HEK293 (cell line): ENCODE measurements around the gene NTN3.

Experiments
- CTCF ChIA-PET: fragments of 350-600 bp; formaldehyde crosslinking; extraction: SDS; loops from one replicate; lab custom pipeline; 2021; ENCODE audit warnings: antibody characterized with exemption; lab: Yijun Ruan, JAX
- POLR2A ChIA-PET: fragments of 300-600 bp; formaldehyde crosslinking; extraction: SDS; loops from one replicate; lab custom pipeline; 2020; ENCODE audit warnings: antibody characterized with exemption, inconsistent platforms; lab: Yijun Ruan, JAX
- H3K27ac ChIP-seq: fragments of 200-500 bp; sonication (Bioruptor generic); 2 replicates; pipeline ENCODE4 v1.5.1; 2014; ENCODE audit warnings: low read depth, low read length, control low read depth, inconsistent platforms; ENCODE audit errors: extremely low read depth
- H3K36me3 ChIP-seq, 2 experiments: fragments of 200-500 bp in 1 of 2; sonication (Bioruptor generic) in 1 of 2; 1 replicate in 1 of 2; 2 replicates in 1 of 2; pipeline ENCODE4 v1.5.1; 2014 to 2017; ENCODE audit warnings: inconsistent platforms in 2 of 2, low read length in 2 of 2; ENCODE audit not compliant: control insufficient read depth in 2 of 2, insufficient read depth in 1 of 2
- H3K4me1 ChIP-seq: fragments of 200-500 bp; sonication (Bioruptor generic); 2 replicates; pipeline ENCODE4 v1.5.1; 2014; ENCODE audit warnings: mild to moderate bottlenecking, low read length, inconsistent platforms; ENCODE audit not compliant: control insufficient read depth, insufficient read depth
- H3K4me3 ChIP-seq: 2 replicates; pipeline ENCODE4 v1.5.1; 2011; ENCODE audit warnings: low read depth, mild to moderate bottlenecking, control low read depth, low read length, moderate library complexity
- H3K9me3 ChIP-seq: fragments of 200-500 bp; sonication (Bioruptor generic); 2 replicates; pipeline ENCODE4 v1.5.1; 2014; ENCODE audit warnings: low read depth, low read length, inconsistent platforms; ENCODE audit not compliant: control insufficient read depth, insufficient read depth
- KLF16 ChIP-seq: fragments of 450-650 bp; formaldehyde crosslinking; IDR thresholded peaks from 2 replicates; pipeline ENCODE4 v1.5.1; 2017; ENCODE audit warnings: missing biosample characterization, missing genetic modification characterization
- KLF8 ChIP-seq: fragments of 450-650 bp; formaldehyde crosslinking; IDR thresholded peaks from 2 replicates; pipeline ENCODE4 v1.5.1; 2016; ENCODE audit warnings: missing biosample characterization, missing genetic modification characterization
- KLF9 ChIP-seq: fragments of 450-650 bp; formaldehyde crosslinking; IDR thresholded peaks from 2 replicates; pipeline ENCODE4 v1.5.1; 2016; ENCODE audit warnings: missing biosample characterization, missing genetic modification characterization, low read depth
- MYNN ChIP-seq: fragments of 450-650 bp; formaldehyde crosslinking; IDR thresholded peaks from 2 replicates; pipeline ENCODE4 v1.5.1; 2016; ENCODE audit warnings: missing biosample characterization, missing genetic modification characterization, borderline replicate concordance
- PATZ1 ChIP-seq: fragments of 450-650 bp; formaldehyde crosslinking; IDR thresholded peaks from 2 replicates; pipeline ENCODE4 v1.5.1; 2016; ENCODE audit warnings: missing biosample characterization, missing genetic modification characterization
- SCRT2 ChIP-seq: fragments of 450-650 bp; formaldehyde crosslinking; IDR thresholded peaks from 2 replicates; pipeline ENCODE4 v1.5.1; 2016; ENCODE audit warnings: missing biosample characterization, missing genetic modification characterization
- ZBTB10 ChIP-seq: fragments of 450-650 bp; formaldehyde crosslinking; IDR thresholded peaks from 2 replicates; pipeline ENCODE4 v1.5.1; 2016; ENCODE audit warnings: missing biosample characterization, missing genetic modification characterization
- ZEB2 ChIP-seq: fragments of 450-650 bp; formaldehyde crosslinking; IDR thresholded peaks from 2 replicates; pipeline ENCODE4 v1.5.1; 2016; ENCODE audit warnings: missing biosample characterization, missing genetic modification characterization
- ZFP69B ChIP-seq: fragments of 450-650 bp; formaldehyde crosslinking; IDR thresholded peaks from 2 replicates; pipeline ENCODE4 v1.5.1; 2016; ENCODE audit warnings: missing biosample characterization, missing genetic modification characterization
- ZNF10 ChIP-seq: fragments of 450-650 bp; formaldehyde crosslinking; IDR thresholded peaks from 2 replicates; pipeline ENCODE4 v1.5.1; 2017; ENCODE audit warnings: missing biosample characterization, missing genetic modification characterization
- ZNF202 ChIP-seq: fragments of 450-650 bp; formaldehyde crosslinking; IDR thresholded peaks from 2 replicates; pipeline ENCODE4 v1.5.1; 2016; ENCODE audit warnings: missing biosample characterization, missing genetic modification characterization, borderline replicate concordance
- ZNF521 ChIP-seq: fragments of 450-650 bp; formaldehyde crosslinking; IDR thresholded peaks from 2 replicates; pipeline ENCODE4 v1.5.1; 2017; ENCODE audit warnings: missing biosample characterization, mild to moderate bottlenecking, missing genetic modification characterization
- ZNF585B ChIP-seq: fragments of 450-650 bp; formaldehyde crosslinking; IDR thresholded peaks from 2 replicates; pipeline ENCODE4 v1.5.1; 2016; ENCODE audit warnings: missing biosample characterization, missing genetic modification characterization
- ZNF600 ChIP-seq: fragments of 450-650 bp; formaldehyde crosslinking; IDR thresholded peaks from 2 replicates; pipeline ENCODE4 v1.5.1; 2016; ENCODE audit warnings: missing biosample characterization, missing genetic modification characterization
- ZNF692 ChIP-seq: fragments of 450-650 bp; formaldehyde crosslinking; IDR thresholded peaks from 2 replicates; pipeline ENCODE4 v1.5.1; 2016; ENCODE audit warnings: missing biosample characterization, missing genetic modification characterization
- ZNF707 ChIP-seq: fragments of 450-650 bp; formaldehyde crosslinking; IDR thresholded peaks from 2 replicates; pipeline ENCODE4 v1.5.1; 2016; ENCODE audit warnings: missing biosample characterization, missing genetic modification characterization
- ZNF785 ChIP-seq: fragments of 450-650 bp; formaldehyde crosslinking; IDR thresholded peaks from 2 replicates; pipeline ENCODE4 v1.5.1; 2016; ENCODE audit warnings: missing biosample characterization, missing genetic modification characterization
- ZSCAN30 ChIP-seq: fragments of 450-650 bp; IDR thresholded peaks from 2 replicates; pipeline ENCODE4 v1.5.1; 2018; ENCODE audit warnings: missing biosample characterization, mild to moderate bottlenecking, missing genetic modification characterization, moderate library complexity
- TF ChIP-seq, protein P1 (sequence below): fragments of 450-650 bp; formaldehyde crosslinking; IDR thresholded peaks from 2 replicates; pipeline ENCODE4; 2016; ENCODE audit warnings: missing biosample characterization, missing genetic modification characterization
- TF ChIP-seq, protein P2 (sequence below): fragments of 450-650 bp; formaldehyde crosslinking; IDR thresholded peaks from 2 replicates; pipeline ENCODE4 v1.5.1; 2016; ENCODE audit warnings: missing biosample characterization, missing genetic modification characterization

Gene NTN3

GRCh38 chr16:2473999-2474876, 3.1 kb downstream of the NTN3 start (continued):
- peak; percentile 23; the same call in 1 of the 2 replicates for TF ChIP-seq KLF8 (tag by site-specific recombination)
- 0 out of 2 replicates have a peak, but pooled peaks have one; percentile 18 for TF ChIP-seq ZBTB10 (tag by site-specific recombination)
- TF ChIP-seq ZNF585B (tag by site-specific recombination), result 0 out of 2 replicates have a peak, but pooled peaks have one; percentile 8
- TF ChIP-seq KLF16, result peak; percentile 22; the same call in 1 of the 2 replicates
- 0 out of 2 replicates have a peak, but pooled peaks have one; percentile 8 for TF ChIP-seq MYNN
- TF ChIP-seq ZNF521, result no peak
- TF ChIP-seq, protein P1, sequence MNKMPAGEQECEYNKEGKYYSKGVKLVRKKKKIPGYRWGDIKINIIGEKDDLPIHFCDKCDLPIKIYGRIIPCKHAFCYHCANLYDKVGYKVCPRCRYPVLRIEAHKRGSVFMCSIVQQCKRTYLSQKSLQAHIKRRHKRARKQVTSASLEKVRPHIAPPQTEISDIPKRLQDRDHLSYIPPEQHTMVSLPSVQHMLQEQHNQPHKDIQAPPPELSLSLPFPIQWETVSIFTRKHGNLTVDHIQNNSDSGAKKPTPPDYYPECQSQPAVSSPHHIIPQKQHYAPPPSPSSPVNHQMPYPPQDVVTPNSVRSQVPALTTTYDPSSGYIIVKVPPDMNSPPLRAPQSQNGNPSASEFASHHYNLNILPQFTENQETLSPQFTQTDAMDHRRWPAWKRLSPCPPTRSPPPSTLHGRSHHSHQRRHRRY (tag by site-specific recombination), result no peak
- no peak for TF ChIP-seq ZNF202 (tag by site-specific recombination)
- no peak for TF ChIP-seq ZFP69B
- TF ChIP-seq, all 188 proteins: peak for 37

GRCh38 chr16:2474877-2475412, 3.8 kb downstream of the NTN3 start, which contains the start of gene TBC1D24:
Gene TBC1D24, plus strand, starts transcription at chr16:2475127. Its CDS starts 21,022 bp downstream, at chr16:2496149.
- H3K27ac ChIP-seq, result peak within 1 kb of the TSS; percentile 79
- TF ChIP-seq ZNF10 (tag by site-specific recombination) (no peak), ZNF785 (0 out of 2 replicates have a peak, but pooled peaks have one; percentile 42), ZNF707 (tag by site-specific recombination) (no peak), ZSCAN30 (tag by site-specific recombination) (no peak), ZNF600 (tag by site-specific recombination) (0 out of 2 replicates have a peak, but pooled peaks have one; percentile 8)
- H3K9me3 ChIP-seq, result no peaks in the 10 kb centered on the region
- peaks cover 0 to 4% of the 10 kb centered on the region in 2 experiments; a peak in 1 of 3 replicates for H3K36me3 ChIP-seq
- ChIA-PET CTCF (interaction anchor here (1.2 kb wide), 1 partner anchor 26 kb away, joined by 3 read pairs; no protein-coding TSS in a partner anchor), POLR2A (interaction anchor here (0.7 to 1.7 kb wide), 8 partner anchors 14 to 223 kb away, joined by 3 to 10 read pairs (median 4); partner anchors contain the start of gene ECI1)
- H3K4me1 ChIP-seq, result peaks cover 15% of the 10 kb centered on the region
- peak within 1 kb of the TSS; percentile 63 for H3K4me3 ChIP-seq

- CTCF ChIA-PET, result no interaction called here
- POLR2A ChIA-PET, result interaction anchor here (1.0 to 1.7 kb wide), 5 partner anchors 13 to 224 kb away, joined by 3 to 10 read pairs (median 4); partner anchors contain the start of gene ECI1
- H3K27ac ChIP-seq, result peak overlapping the region; percentile 33; the same call in 1 of the 2 replicates
- peaks cover 0 to 4% of the 10 kb centered on the region in 2 experiments; a peak in 1 of 3 replicates for H3K36me3 ChIP-seq
- H3K9me3 ChIP-seq, result no peaks in the 10 kb centered on the region
- peaks cover 12% of the 10 kb centered on the region for H3K4me1 ChIP-seq
- peak overlapping the region; percentile 52 for H3K4me3 ChIP-seq
- TF ChIP-seq ZNF692 (tag by site-specific recombination), result 0 out of 2 replicates have a peak, but pooled peaks have one; percentile 30
- peak; percentile 69; the same call in 1 of the 2 replicates for TF ChIP-seq ZEB2
- TF ChIP-seq SCRT2 (tag by site-specific recombination), result peak; percentile 57
- TF ChIP-seq KLF9 (tag by site-specific recombination), result peak; percentile 59; the same call in 1 of the 2 replicates
- peak; percentile 77 for TF ChIP-seq PATZ1 (tag by site-specific recombination)
- TF ChIP-seq, protein P2, sequence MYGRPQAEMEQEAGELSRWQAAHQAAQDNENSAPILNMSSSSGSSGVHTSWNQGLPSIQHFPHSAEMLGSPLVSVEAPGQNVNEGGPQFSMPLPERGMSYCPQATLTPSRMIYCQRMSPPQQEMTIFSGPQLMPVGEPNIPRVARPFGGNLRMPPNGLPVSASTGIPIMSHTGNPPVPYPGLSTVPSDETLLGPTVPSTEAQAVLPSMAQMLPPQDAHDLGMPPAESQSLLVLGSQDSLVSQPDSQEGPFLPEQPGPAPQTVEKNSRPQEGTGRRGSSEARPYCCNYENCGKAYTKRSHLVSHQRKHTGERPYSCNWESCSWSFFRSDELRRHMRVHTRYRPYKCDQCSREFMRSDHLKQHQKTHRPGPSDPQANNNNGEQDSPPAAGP, result 0 out of 2 replicates have a peak, but pooled peaks have one; percentile 40
These were observed 4.6 kb downstream of the NTN3 start for GRCh38 chr16:2475413-2476344.
